Activated CD4-positive, alpha-beta T cell treated with anti-CD3 and anti-CD28 coated beads, Interleukin-2, amount 50 U/mL, for 1 hour (primary cell): ENCODE results near the gene CFAP77.

ENCODE experiments used
- DNase-seq: peaks from one replicate; pipeline ENCODE4 v3.0.0-alpha.2; 2020

The CFAP77 gene

DNA sequence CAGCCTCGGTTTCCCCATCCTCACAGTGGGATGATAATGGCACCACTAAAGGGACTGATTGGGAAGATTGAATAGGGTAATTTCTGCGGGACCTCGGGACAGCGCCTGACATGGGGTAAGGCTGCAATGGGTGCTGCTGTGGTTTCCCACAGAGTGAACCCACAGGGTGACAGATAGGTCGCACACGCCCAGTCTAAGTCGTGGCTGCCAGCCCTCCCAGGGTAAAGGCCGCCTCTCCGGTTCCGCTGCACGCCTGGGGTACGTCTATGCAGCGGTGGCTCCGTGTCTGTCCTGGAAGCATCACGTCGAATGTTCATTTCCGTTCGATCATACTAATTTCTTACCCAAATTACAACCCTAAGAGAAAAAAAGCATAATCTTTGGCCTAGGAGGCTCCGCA is 631 bp downstream of the CFAP77 start:
- DNase-seq: no peak

DNA sequence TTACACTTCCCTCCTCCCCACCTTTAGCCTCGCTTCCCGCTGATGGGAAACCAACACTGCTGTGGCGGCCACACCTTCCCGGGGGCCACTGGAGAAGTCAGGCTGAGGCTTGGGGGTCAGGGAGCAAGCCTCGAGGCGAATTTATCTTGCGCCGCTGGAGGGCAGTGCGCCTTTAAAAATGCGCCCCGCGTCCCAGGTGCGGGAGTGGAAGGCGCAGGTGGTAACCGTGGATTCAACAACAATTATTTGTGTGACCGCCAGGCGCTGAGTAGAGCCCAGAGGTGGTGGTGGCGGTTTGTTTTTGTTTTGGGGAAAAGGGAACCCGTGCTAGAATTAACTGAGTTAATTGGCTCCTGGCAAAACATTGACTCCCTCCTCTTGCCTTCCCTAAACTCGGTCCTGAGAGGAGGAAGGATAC is 1.1 kb downstream of the CFAP77 start:
- peak; percentile 70 for DNase-seq

DNA sequence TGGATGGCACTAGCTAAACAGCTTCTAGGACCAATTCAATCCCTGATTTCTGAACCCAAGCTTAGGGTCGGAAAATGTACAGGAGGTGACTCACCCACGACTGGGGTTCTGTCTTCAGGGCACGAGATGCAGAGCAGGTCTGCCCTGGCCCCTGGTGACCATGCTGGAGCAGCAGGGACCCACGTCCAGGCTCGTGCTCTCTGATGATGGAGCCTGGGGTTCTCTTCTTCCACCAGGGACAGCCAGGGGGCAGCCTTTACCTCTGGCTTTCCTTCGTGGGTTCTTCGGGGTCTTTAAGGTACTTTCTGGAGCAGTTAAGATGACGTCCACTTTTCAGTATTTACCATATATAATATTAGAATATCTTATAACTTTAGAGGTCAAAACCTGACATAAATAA is 2.1 kb downstream of the CFAP77 start:
- no peak for DNase-seq

DNA sequence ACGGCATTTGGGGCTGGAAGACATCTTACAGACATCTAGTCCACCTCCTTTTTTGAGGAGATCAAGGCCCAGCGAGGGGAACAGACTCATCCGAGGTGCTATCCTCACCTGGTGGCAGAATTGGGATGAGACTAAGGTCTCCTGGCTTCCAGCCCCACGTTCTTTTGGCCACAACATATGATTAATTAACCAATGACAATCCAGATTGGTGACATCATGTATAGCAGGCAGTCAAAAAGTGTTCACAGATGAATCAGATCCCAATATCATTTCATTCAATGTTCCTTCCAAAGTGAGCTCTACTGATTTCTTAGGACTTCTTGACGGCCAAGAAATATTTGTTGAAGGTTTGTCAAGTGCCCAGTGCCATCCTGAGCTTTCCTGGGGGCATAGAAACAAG is 3.9 kb downstream of the CFAP77 start:
- DNase-seq: no peak

DNA sequence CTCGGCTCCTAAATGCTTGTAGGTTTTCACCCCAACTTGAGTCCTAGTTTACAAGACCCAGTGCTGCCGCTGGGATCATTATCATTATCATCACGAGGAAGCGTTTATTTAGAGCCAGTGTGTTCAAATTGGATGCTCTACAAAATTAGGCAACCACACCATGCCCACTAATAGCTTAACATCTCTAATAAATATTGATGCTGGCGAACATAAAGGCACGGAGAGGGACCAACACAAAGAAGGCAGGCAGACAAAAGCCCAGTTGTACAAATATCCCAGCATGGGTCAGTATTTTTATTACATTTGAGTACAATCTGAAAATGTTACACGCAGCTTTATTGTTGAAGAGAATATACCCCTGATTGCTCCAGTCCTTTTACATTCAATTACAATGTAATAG is 4.7 kb downstream of the CFAP77 start:
- no peak for DNase-seq

DNA sequence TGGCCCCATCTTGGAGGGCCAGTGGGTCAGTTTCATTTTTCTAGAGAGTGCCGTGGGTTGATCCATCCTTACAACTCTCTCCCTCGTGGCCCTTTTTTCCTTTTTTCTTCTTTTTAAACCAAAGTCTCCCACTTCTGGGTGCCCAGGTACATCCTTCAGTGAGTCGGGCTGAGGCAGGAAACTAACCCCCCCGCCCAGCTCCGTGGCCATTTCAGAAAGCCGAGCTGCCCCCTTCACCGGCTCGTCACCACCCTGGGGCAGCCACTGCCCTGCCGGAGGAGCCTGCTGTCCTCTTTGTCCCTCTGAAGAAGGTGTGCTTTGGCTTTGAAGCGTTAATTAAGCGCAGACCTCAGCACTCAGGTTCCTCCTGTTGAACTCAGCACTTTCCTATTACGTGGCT is 5.2 kb downstream of the CFAP77 start:
- DNase-seq: no peak

DNA sequence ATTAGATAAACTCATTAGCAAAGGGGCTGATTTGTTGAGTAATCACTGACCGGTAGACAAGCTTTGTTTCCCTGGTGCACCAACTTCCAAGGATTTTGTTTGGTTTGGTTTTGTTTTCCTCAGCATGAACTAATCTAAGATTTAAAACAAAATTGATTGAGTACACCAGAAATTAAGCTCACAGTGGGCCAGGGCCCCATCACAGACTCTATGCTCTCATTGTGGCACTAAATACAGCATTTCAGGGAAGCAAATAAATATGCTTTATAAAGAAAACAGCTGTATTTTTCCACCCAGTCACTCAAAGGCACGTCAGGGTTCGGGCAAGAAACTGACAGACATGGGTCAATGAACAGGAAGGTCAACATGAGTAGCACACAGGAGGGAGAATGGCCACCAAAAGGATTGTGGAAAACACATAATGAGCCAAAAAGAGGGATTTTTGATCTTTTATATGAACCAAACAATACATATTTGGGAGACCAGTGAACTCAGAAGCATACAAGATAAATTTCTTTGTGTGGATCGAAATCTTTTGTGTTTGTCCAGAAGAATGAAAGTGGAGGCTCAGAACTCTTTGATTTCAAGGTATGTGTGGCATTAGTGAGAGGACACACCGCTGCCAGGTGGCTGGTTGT is 8.8 kb downstream of the CFAP77 start:
- no peak for DNase-seq

DNA sequence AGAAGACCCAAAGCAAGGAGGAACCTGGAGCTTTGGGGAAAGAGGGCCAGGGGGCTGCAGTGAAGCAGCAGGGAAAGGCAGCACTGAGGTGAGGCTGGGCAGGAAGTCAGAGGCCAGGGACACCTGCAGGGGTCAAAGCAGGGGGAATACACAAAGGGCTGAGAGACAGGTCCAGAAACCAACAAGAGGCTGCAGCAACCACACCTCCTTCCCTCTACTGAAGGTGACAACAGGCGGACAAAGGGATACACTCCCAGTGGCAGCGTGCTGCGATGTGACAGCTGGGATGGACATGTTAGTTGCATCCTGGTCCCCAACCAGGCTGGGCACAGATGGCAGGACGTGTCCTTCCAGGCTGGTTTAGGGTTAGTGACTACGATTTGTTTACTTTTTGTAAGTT is 12.6 kb downstream of the CFAP77 start:
- DNase-seq: no peak

DNA sequence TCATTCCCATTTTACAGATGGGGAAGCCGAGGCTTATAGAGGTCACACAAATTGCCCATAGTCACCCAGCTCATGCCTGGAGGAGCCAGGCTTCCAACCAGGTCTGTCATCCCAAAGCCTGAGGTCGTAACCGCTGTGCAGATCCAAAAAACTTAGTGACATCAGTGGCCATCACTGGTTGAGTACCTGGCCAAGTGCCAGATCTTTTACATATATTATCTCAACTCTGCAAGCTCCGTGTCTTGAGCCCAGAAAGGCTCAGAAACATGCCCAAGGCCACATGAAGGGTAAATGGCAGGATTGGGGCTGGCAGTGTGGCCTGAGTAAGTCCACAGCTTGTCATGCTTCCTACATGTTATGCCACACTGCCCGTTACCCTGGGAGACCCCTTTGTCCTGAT is 13.5 kb downstream of the CFAP77 start:
- DNase-seq: no peak

DNA sequence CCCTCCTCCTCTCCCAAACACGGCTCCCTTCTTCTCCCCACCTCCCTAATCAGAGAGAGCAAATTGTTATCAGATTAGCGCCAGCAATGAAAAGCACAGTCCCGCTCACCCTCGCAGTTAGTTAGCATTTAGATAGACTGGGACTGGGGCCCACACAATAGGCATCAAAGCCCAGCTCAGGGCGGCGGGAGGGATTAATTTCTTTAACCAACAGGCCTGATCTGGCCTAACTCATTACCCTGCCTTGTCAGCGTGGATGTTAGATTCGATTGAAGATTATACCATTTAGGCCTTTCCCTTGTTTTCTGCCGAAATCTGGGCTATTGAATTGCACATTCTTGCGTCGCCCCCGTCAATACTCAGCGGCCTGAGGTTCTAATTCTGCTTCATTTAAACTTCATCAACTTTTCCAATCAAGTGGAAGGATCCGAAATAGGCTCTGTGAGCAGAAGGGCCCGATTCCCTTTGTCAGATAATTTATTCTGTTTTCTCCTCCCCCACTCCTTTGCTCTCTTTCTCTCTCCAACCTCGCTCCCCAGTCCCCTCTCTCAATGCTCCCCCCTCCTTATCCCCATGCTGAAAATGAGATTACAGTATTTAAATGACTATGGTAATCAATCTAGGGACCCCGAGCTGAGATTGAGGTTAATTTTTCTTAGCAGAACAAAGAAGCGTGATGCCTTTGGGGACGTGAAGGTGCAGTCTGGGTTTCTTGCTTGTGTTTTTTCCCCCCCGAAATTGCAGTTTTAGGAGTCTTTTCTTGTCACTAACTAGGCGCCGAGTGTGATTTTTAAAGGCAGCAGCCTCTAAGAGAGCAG is 15.1 kb downstream of the CFAP77 start:
- no peak for DNase-seq

DNA sequence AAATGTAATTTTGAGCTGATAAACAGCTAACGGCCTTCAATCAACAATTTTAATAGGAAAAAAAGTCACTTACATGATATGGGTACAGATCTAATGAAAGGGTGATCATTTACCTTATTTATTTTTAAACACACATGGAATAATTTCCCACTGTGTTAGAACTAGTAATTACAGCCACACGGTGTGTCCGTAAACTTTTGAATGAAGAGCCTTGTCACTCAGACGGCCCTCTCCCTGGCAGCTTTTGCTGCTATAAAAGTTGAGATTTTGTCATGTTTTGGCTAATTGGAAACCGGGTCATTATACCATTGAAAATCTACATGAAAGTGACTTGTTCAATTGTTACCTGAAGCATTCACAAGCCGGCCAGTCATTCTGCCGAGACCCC is 15.7 kb downstream of the CFAP77 start:
- DNase-seq: no peak

DNA sequence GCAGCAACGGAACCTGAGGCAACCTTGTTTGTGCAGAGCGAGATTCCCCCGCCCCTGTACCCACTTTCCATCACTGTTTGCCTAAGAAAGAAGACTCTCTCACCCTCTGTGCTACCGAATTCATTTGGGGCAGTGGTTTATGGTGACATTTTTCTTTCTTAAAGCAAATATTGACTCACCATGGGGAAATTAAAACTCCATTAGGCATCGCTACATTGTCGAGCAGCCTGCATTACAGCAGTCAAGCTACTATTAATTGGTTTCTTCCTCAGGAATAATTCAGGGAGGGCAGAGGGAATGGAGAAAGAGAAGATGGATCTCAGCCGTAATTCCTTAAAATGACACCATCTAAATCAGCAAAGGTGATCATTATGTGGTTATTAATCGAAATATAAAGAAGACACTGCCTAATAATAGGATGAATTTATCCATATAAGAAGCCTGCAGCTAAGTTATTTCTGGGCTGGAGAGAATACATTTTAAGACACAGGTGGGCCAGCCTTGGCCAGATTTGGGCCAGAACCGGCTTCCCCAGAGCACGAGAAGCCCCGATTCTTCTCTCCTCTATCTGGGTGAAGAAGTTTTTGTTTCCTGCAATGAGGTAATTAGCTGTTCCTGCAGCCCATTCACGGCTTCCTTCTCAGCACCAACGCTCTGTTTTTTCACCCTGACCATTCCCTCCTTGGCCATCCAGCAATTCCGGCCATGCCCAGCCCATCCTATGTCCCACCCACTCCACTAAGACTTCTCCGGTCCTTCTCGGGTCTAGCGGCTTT is 16.8 kb downstream of the CFAP77 start:
- no peak for DNase-seq

DNA sequence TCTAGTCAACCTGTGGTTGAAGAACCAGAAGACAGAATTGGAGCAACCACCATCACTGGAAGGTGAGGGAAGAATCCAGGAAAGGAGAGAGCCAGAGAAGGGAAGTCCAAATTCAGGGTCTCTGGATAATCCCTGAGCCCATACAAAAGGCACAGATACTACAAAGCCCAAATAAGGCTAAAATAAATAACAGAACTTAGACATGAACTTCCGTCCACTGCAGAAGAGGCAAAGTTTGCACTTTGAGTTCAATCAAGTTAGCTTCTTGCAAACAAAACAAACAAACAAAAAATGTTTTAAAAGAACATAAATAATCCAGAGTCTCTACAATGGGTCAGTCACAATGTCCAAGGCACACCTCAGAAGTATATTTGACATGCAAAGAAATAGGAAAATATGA is 21.0 kb downstream of the CFAP77 start:
- no peak for DNase-seq

DNA sequence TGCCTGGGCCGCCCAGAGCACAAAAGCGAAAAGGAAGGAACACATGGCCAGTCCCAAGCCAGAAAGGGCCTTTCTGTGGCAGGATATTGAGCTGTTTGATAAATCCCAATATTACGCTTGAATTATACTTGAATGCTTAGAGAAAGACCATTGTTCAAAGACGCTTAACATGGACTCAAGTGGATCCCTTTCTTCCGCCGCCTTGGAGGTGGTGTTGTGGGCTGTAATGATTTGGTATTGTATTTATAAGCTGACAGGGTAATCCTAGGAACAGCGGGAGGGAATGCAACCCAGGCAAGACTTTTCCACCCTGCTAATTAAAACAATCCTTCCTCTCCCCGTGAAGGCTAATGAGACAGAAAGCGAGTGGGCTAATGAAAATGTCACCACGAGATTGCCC is 24.9 kb downstream of the CFAP77 start:
- no peak for DNase-seq

DNA sequence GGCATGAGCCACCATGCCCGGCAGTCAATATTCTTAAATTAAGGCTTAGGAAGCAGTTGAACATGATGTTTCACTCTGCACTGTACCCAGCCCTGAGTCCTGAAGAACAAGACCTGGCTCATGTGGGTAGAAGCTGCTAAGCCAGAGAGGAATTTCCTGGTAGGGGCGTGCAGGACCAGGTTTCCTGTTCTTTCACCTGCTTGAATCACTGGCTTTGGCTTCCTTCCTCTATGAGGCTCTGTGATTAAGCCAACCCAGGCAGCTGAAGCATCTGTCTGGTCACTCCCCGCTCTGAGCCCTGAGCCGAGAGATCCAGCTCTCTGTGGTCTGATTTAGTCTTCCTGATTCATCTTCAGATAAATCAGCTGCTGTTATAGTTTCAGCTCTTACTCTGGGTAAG is 29.1 kb downstream of the CFAP77 start:
- no peak for DNase-seq

DNA sequence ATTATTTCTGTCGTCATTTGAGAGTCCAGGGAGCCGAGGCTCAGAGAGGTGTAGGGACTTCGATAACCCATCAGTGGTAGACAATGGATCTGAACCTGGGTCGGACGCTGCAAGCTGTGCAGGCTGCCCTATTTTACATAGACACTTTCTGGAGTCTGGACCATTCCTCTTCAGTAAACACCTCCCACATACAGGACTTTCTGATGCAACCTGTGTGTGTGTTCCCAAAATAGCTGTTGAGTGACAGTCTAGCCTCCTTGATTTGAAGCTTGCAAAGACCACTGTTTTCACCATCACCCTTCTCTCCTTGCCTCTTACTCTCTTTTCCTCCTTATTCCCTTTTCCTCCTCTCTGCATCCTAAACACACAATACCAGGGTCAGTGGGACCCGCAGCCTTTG is 30.7 kb downstream of the CFAP77 start:
- no peak for DNase-seq

DNA sequence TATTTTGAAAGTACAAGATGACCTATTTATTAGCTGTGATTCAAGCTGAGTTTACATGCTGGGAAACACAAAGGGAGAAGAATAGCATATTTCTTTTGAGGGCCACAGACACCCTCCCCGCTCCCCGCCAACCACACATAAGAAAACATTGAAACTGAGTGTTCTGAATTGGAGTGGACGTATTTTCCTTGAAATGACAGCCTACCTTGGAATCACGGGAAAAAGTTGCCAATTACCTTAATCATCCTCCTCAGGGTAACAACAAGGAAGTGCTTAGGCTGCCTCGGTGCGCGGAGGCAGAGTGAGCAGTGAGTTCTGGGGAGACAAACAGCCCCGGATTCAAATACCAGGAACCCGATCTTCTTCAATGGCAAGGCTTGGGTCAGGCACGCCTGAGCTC is 31.4 kb downstream of the CFAP77 start:
- DNase-seq: no peak

DNA sequence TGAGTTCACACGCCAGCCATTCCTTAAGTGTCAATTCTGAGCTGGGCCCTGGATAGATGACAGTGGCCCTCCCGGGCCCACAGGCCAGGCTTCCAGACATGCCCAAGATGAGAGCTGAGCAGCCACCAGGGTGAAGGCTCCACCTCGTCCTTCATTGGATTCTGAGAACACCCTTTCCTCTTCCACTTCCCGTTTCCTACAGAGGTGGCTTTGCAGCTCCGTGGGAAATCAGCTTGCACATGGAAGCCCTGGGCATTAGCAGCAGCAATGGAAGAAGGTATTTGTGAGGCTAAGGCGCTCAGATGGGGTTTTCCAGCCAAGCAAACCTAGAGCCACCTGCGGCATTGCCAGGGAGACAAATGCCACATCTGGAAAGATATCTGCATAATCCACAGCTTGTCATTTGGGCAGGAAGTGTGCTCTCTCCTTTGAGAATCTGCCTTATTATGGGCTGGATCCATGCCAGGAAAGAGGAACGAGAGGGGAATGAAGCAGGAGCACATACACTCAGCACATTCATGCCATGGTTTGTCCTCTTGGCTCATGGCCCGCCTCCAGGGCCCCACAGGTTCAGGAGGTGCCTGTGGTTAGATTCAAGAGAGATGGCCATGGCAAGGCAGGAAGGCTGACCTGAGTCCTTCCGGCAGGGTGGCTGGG is 34.1 kb downstream of the CFAP77 start:
- no peak for DNase-seq

DNA sequence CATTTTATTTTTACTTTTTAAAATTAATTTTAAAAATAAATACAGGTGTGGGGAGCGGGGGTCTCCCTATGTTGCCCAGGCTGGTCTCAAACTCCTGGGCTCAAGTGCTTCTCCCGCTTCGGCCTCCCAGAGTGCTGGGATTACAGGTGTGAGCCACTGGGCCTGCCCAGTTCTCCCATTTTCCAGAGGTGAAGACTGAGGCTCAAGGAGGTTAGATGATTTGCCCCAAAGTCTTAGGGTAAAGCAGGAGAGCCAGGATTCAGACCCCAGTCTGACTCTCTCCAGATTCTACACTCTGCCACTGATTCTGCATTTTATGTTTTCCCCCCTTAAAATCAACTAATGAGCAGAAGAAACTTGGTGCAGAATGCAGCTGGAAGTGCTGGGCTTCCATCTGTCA is 36.9 kb downstream of the CFAP77 start:
- DNase-seq: no peak

DNA sequence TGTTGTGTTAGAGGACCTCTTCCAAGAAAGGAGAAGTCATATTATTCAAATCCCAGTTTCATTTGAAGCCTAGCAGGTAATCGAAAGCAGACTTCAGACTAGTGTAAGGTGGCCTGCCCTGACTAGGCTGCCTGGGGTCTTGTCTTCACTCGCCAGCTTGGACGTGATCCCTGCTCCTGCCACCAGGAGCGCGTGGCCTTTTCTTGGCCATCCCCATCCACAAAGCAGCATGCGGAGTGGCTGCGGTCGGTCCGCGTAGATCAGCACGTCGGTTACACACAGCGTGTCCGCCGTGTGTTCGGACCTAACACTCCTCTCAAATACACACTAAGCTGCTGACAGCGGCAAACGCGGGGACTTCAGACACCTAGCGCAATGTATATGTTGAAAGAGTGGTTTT is 37.3 kb downstream of the CFAP77 start:
- no peak for DNase-seq

DNA sequence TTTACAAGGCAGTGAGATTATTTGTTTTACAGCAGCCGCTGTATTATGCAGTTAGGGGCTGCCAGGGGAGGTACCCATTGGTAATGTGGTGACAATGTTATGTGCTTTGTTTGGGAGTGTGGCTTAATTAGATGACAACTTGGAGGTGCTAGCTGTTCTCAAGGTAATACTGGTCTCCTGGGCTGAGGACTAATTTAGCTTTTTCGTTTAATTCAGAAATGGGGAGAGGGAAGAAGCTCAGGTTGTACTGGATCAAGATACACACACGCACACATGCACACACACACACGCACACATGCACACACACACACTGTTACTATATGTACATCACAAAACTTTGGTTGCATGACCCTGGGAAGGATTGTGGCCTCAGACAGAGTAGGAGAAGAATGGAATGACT is 37.9 kb downstream of the CFAP77 start:
- no peak for DNase-seq

DNA sequence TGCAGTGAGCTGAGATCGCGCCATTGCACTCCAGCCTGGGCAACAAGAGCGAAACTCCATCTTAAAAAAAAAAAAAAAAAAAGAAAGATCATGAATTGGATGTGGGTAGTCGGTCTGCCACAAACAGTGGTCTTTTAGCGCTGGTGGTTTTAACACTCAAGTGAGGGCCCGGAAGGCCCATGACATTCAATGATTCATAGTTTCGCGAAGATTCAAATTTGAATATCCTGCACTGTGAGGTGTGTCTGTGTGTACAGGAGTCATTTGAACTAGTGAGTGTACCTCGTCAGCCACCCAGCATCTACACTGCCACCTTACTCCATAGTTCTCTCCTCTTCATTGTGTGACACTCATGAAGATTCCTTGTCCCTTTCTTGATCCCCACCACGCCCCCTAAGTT is 41.3 kb downstream of the CFAP77 start:
- no peak for DNase-seq

DNA sequence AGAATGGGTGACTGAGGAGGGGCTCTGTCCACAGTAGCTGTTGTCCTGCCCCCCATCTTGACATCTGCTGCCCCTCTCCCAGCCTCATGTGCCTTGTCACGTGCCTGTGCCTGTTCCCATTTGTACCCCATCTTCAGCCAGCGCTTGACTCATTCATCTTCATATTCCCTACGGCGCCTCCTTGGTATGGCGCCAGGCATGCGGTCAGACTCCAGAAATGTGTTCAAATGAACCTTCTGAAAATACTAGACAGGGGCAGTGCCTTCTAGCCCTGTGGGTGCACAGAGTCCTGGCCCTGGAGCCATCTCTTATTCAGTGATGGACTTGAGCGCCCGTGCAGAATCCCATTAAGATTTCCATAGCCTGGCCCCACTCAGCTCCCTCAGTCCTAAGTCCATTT is 46.2 kb downstream of the CFAP77 start:
- no peak for DNase-seq
